Tibial nerve (tissue), 4 donors: ENCODE measurements around the gene SEMA3F. TPM values are rescaled to one million over a fixed set of nuclear protein-coding genes. Genes with fewer than 3 reads are reported as not detected.

Experiments used
- DNase-seq, 2 donors: peaks; one replicate each; pipeline ENCODE4 v3.0.0-alpha.2; 2019; ENCODE audit warnings: low spot score in 2 of 2
- H3K27ac ChIP-seq, 4 donors: fragments of 200-600 bp; sonication (generic) in 3 of 4; one replicate each; pipeline ENCODE4 v1.5.1; 2017 to 2019; ENCODE audit warnings: mild to moderate bottlenecking in 1 of 4
- H3K27me3 ChIP-seq, 2 donors: fragments of 200-600 bp; sonication (generic) in 1 of 2; one replicate each; pipeline versions ENCODE4 v1.5.1 to v1.6.0; 2017 to 2019
- H3K36me3 ChIP-seq, 3 donors: fragments of 200-600 bp; sonication (generic); one replicate each; pipeline ENCODE4 v1.5.1; 2018 to 2019
- H3K4me1 ChIP-seq, 4 donors: fragments of 200-600 bp; sonication (generic) in 3 of 4; one replicate each; pipeline ENCODE4 v1.5.1; 2017 to 2019
- H3K4me3 ChIP-seq, 4 donors: fragments of 200-600 bp; sonication (generic) in 3 of 4; one replicate each; pipeline ENCODE4 v1.5.1; 2017 to 2019; ENCODE audit warnings: mild to moderate bottlenecking in 1 of 4, moderate library complexity in 1 of 4
- H3K9me3 ChIP-seq, 4 donors: fragments of 200-600 bp; sonication (generic) in 3 of 4; one replicate each; pipeline ENCODE4 v1.5.1; 2017 to 2019
- CTCF ChIP-seq, 5 experiments: fragments of 200-600 bp in 3 of 5; fragments of 450-650 bp in 2 of 5; sonication (generic) in 3 of 5; IDR thresholded peaks; one replicate each; pipeline ENCODE4 v1.5.1; 2016 to 2019; ENCODE audit warnings: antibody characterized with exemption in 5 of 5, mild to moderate bottlenecking in 3 of 5, moderate library complexity in 2 of 5
- EP300 ChIP-seq, 2 donors: sonication (generic); formaldehyde crosslinking; IDR thresholded peaks; one replicate each; pipeline ENCODE4 v1.6.1; 2017; ENCODE audit warnings: antibody characterized with exemption in 2 of 2, mild to moderate bottlenecking in 1 of 2
- POLR2A ChIP-seq, 2 donors: fragments of 450-650 bp; IDR thresholded peaks; one replicate each; pipeline ENCODE4 v1.6.1; 2017; ENCODE audit warnings: antibody characterized with exemption in 2 of 2, mild to moderate bottlenecking in 2 of 2, moderate library complexity in 2 of 2
- WGBS, 2 donors: methylation state at CpG; one replicate each; pipeline ENCODE4 v1.1.5; 2018; 5-methylcytosine and 5-hydroxymethylcytosine counted together
- total RNA-seq, 4 donors: library from RNA; depleted of rRNA; stranded (reverse); fragments of >200 nt; gene quantifications; one replicate each; pipeline ENCODE4 v1.1.0, GENCODE V29; 2016

SEMA3F gene
- total RNA-seq, 4 donors from 2014 or later = 14.4 to 58.5 (median 17.4) TPM

- H3K27me3 ChIP-seq = no peaks in the 10 kb centered on the region
These were observed 29.4 kb upstream of the SEMA3F start for GRCh38 chr3:50125541-50126286.

GRCh38 chr3:50126287-50127211, 28.6 kb upstream of the SEMA3F start:
- H3K27me3 ChIP-seq = no peaks in the 10 kb centered on the region
- no peak overlapping the region for H3K4me3 ChIP-seq
- no peaks in the 10 kb centered on the region for H3K36me3 ChIP-seq
- H3K9me3 ChIP-seq = no peaks in the 10 kb centered on the region
- 35 to 47% methylated on average over 11 to 16 of the region's 16 CpGs for WGBS, 2 donors
- no peak for TF ChIP-seq CTCF (IDR thresholded peaks at IDR 0.05)
- no peak for TF ChIP-seq POLR2A (IDR thresholded peaks at IDR 0.05)
- no peak for TF ChIP-seq EP300 (IDR thresholded peaks at IDR 0.05)
- peak overlapping the region in 1 of 4 donors; percentile 45 for H3K27ac ChIP-seq
- H3K4me1 ChIP-seq = peaks cover 0 to 54% (median 7%) of the 10 kb centered on the region in 4 donors
- DNase-seq = no peak

More at GRCh38 chr3:50125541-50126286, 29.4 kb upstream of the SEMA3F start:
- Histone ChIP-seq H3K9me3 (no peaks in the 10 kb centered on the region), H3K4me3 (no peak overlapping the region), H3K4me1 (peaks cover 0 to 57% (median 7%) of the 10 kb centered on the region in 4 donors), H3K36me3 (peaks cover 0 to 8% (median 0%) of the 10 kb centered on the region in 3 donors), H3K27ac (no peak overlapping the region)
- no peak for DNase-seq
- 61 to 69% methylated on average over 7 to 9 of the region's 9 CpGs for WGBS, 2 donors
- no peak for TF ChIP-seq EP300 (IDR thresholded peaks at IDR 0.05)
- TF ChIP-seq POLR2A (IDR thresholded peaks at IDR 0.05) = no peak
- no peak for TF ChIP-seq CTCF (IDR thresholded peaks at IDR 0.05)

- H3K9me3 ChIP-seq = no peaks in the 10 kb centered on the region
- peaks cover 0 to 46% (median 7%) of the 10 kb centered on the region in 4 donors for H3K4me1 ChIP-seq
- no peaks in the 10 kb centered on the region for H3K36me3 ChIP-seq
- no peak overlapping the region for H3K27ac ChIP-seq
- no peak overlapping the region for H3K4me3 ChIP-seq
- DNase-seq = no peak
- no peak for TF ChIP-seq POLR2A (IDR thresholded peaks at IDR 0.05)
- TF ChIP-seq EP300 (IDR thresholded peaks at IDR 0.05) = no peak
- no peak for TF ChIP-seq CTCF (IDR thresholded peaks at IDR 0.05)
- 70% methylated on average over 8 of the region's 8 CpGs for WGBS, 2 donors
- no peaks in the 10 kb centered on the region for H3K27me3 ChIP-seq
These were observed 27.9 kb upstream of the SEMA3F start for GRCh38 chr3:50127251-50127691.

DNA sequence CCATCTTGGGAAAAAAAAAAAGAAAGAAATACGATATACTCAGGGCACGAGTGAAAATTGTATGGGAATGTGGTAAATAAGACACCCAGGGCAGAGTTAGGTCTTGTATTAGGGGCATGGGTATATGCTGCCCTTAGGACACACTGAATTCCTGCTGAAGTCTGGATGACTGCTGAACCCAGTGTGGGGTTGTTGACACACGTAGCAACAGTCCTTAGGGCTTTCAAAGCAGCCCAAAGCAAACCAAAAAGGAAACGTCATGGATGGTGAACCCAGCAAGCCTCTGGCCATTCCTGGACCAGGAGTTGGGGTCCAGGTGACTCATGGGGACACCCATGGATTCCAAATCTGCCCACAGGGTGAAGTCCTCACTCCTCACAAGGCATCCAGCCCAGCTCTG, 27.1 kb upstream of the SEMA3F start:
- 68 to 78% methylated on average over 4 of the region's 4 CpGs for WGBS, 2 donors
- TF ChIP-seq EP300 (IDR thresholded peaks at IDR 0.05) (no peak), POLR2A (IDR thresholded peaks at IDR 0.05) (no peak), CTCF (IDR thresholded peaks at IDR 0.05) (no peak)
- no peak for DNase-seq
- H3K4me1 ChIP-seq = peaks cover 0 to 39% (median 7%) of the 10 kb centered on the region in 4 donors
- H3K9me3 ChIP-seq = no peaks in the 10 kb centered on the region
- no peak overlapping the region for H3K4me3 ChIP-seq
- no peaks in the 10 kb centered on the region for H3K27me3 ChIP-seq
- H3K27ac ChIP-seq = no peak overlapping the region
- no peaks in the 10 kb centered on the region for H3K36me3 ChIP-seq
